Activated CD4-positive, alpha-beta T cell treated with anti-CD3 and anti-CD28 coated beads, Interleukin-2, amount 10 ng/mL, durations not matched to agents 24 days and 14 days (primary cell): ENCODE data around the gene SAXO1. TPM values are rescaled to one million over a fixed set of nuclear protein-coding genes. Genes with fewer than 3 reads are reported as not detected.

Experiments
- DNase-seq: peaks from one replicate; pipeline ENCODE4 v3.0.0; 2022
- H3K27ac Mint-ChIP-seq: one replicate; pipeline ENCODE4 v1.8.0; 2022; ENCODE audit warnings: mild to moderate bottlenecking, mixed read lengths
- H3K27me3 Mint-ChIP-seq: one replicate; pipeline ENCODE4 v1.8.0; 2022; ENCODE audit warnings: mixed read lengths
- H3K36me3 Mint-ChIP-seq: one replicate; pipeline ENCODE4 v1.8.0; 2022; ENCODE audit warnings: low read depth, mild to moderate bottlenecking, mixed read lengths
- H3K4me1 Mint-ChIP-seq: one replicate; pipeline ENCODE4 v1.8.0; 2021; ENCODE audit warnings: mixed read lengths
- H3K4me3 Mint-ChIP-seq: one replicate; pipeline ENCODE4 v1.8.0; 2022; ENCODE audit warnings: mild to moderate bottlenecking, moderate library complexity, mixed read lengths
- H3K9me3 Mint-ChIP-seq: one replicate; pipeline ENCODE4 v1.8.0; 2021; ENCODE audit warnings: mixed read lengths
- intact Hi-C: fragments of 100-400 bp; cut with micrococcal nuclease; formaldehyde crosslinking; loops from one replicate; pipeline ENCODE4 v1.15.1; 2023
- total RNA-seq: library from RNA; stranded (reverse); gene quantifications from 2 replicates; pipeline ENCODE4 v1.2.3, GENCODE V29; 2022

The SAXO1 gene
- total RNA-seq, 1 donor from 2014 or later, result not detected

DNA sequence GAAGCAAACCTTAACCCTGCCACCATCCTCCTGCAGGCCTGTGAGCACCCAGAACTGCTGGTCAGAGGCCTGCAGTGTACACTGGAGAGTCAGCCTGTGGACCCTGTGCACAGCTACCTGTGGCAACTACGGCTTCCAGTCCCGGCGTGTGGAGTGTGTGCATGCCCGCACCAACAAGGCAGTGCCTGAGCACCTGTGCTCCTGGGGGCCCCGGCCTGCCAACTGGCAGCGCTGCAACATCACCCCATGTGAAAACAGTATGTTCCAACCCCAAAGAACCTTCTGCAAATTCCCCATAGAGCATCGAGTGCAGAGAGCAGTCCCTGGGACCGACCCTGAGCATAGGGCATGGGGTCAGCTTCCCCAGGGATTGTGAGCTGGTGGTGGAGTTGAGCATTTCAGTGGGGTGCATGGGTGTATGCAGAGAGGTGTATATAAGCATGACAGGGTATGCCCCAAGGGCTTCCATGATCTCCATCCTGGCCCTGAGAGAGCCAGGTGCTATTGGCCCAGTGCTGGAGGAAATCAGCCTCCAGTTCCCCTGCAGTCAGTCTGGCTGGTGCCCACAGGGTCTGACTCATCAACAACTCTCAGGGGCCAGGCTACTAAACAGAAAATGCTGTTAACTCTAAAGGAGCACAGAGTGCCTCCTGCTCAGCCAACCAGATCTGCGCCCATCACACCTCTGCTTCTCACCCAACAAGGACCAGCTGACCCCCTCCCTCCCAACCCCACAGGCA lies 126.2 kb downstream of the SAXO1 start:
- Mint-ChIP-seq H3K4me1 (no peaks in the 10 kb centered on the region), H3K27me3 (peaks cover 6% of the 10 kb centered on the region), H3K27ac (no peak overlapping the region), H3K36me3 (no peaks in the 10 kb centered on the region), H3K9me3 (no peaks in the 10 kb centered on the region), H3K4me3 (no peak overlapping the region)
- DNase-seq, result no peak
- intact Hi-C loops, result no loop called here

DNA sequence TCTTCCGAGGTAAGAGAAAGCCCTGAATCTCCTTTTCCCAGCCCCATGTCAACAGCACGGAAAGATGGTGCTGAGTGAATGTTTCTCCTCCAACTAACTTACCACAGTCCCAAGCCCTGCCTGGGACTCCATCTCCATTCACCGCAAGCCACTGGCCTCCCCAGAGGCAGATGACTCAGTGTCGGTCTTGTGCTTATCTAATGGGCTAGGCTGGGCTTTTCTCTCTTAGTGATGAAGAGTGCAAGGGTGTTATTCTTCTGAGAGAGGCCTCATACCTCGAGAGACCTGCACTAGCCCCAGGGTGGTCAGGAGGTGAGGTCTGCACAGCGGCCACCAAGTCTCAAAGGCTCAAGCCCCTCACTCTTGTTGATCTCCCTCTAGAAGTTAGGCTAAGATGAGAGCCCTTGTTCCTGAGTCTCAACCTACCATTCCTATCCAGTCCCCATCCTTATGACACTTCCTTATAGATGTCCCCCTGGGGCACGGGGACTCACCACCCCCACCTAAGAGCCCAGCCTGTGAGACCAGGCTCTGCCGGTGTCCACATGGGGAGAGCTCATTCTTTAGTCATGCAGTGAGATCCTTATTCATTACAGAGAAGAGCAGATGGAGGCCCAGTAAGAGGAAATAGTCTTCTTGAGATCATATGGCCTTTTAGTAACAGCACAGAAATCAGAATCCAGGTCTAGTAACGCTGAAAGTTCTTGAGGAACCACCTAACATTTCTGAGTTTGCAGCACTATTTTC lies 127.0 kb downstream of the SAXO1 start:
- Mint-ChIP-seq H3K9me3 (no peaks in the 10 kb centered on the region), H3K4me3 (no peak overlapping the region), H3K36me3 (no peaks in the 10 kb centered on the region), H3K27me3 (peaks cover 6% of the 10 kb centered on the region), H3K27ac (no peak overlapping the region), H3K4me1 (no peaks in the 10 kb centered on the region)
- intact Hi-C loops, result no loop called here
- DNase-seq, result no peak

DNA sequence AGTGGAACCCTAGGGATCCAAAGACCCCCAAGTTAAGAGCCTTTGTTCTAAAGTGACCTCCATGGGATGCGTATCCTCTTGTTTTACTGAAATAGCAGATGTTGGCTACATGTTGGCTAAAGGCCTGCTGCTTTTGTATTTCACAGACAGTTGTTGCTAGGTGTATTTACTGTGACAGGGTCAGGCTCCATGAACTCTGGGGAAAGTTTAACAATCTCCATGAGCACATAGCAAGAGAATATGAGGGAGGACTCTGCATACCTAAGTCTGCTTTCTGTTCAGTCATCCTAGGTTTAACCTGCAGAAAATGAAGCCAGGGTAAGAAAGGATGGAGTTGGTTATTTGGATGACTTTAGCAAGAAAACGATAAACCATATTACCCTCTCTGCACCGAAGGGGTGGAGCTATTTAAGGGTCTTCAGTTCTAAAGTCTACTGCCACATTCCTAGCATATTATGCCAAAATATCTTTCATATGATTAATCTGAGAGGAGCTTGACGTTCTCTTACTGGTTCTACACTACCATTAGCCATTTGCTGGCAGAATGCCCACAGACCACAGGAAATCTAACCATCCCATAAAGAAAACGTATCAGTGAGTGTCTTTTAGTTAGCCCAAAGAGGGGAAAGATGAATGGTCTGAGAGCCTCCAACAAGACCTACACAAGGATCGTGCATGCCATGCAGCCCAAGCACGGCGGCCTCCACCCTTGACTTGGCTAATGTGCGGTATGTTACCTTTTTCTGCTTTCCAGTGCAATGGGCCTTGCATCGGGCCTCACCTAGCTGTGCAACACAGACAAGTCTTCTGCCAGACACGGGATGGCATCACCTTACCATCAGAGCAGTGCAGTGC lies 127.8 kb downstream of the SAXO1 start:
- Mint-ChIP-seq H3K4me3 (no peak overlapping the region), H3K4me1 (no peaks in the 10 kb centered on the region), H3K36me3 (no peaks in the 10 kb centered on the region), H3K27ac (no peak overlapping the region), H3K9me3 (peaks cover 3% of the 10 kb centered on the region), H3K27me3 (peaks cover 5% of the 10 kb centered on the region)
- no peak for DNase-seq
- intact Hi-C loops, result no loop called here

DNA sequence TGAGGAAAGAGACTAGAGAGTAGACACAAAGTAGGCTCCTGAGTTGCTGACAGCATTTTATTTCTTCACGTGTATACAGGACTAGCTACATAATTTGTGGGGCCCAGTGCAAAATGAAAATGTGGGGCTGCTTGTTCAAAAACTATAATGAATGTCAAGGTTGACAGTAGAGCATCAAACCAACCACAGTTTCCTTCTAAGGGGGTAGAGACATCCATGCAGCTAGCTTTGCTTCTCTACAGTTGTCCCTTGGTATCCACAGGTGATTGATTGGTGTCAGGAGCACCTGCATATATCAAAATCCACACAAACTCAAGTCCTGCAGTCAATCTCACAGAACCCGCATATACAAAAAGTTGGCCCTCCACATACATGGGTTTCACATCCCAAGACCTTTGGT lies 129.6 kb downstream of the SAXO1 start:
- no peak overlapping the region for H3K27ac Mint-ChIP-seq
- peaks cover 7% of the 10 kb centered on the region for H3K27me3 Mint-ChIP-seq
- H3K4me1 Mint-ChIP-seq, result no peaks in the 10 kb centered on the region
- intact Hi-C loops, result no loop called here
- H3K4me3 Mint-ChIP-seq, result no peak overlapping the region
- H3K36me3 Mint-ChIP-seq, result no peaks in the 10 kb centered on the region
- DNase-seq, result no peak
- peaks cover 9% of the 10 kb centered on the region for H3K9me3 Mint-ChIP-seq

DNA sequence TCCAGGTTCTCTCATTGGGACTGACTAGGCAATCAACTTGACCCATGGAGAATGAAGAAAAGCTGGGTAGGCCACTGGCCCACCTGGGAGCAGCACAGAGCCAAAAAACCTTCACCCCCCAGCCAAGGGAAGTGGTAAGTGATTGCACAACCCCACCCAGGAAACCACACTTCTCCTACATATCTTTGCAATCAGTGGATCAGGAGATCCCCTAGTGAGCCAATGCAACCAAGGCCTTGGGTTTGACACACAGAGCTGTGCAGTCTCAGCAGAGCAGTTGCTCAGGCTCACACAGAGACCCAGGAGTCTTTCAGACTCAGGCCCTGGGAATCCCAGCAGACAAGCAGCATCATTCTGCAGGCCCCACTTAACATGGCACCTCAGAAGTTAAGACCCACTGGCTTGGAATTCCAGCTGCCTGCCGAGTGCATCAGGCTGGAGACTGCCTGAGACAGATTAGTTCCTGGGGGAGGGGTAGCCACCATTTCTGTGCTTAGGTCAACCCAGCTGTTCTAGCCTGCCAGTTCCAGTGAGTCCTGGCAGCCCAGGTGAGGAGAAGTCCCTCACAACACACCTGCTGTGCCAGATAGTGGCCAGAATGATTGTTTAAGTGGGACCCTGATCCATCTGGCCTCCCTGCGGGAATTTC lies 136.4 kb downstream of the SAXO1 start:
- peaks cover 25% of the 10 kb centered on the region for H3K9me3 Mint-ChIP-seq
- peaks cover 7% of the 10 kb centered on the region for H3K36me3 Mint-ChIP-seq
- H3K4me3 Mint-ChIP-seq, result no peak overlapping the region
- H3K27ac Mint-ChIP-seq, result no peak overlapping the region
- peak; percentile 63 for DNase-seq
- peaks cover 5% of the 10 kb centered on the region for H3K27me3 Mint-ChIP-seq
- peaks cover 2% of the 10 kb centered on the region for H3K4me1 Mint-ChIP-seq
- intact Hi-C loops, result no loop called here

DNA sequence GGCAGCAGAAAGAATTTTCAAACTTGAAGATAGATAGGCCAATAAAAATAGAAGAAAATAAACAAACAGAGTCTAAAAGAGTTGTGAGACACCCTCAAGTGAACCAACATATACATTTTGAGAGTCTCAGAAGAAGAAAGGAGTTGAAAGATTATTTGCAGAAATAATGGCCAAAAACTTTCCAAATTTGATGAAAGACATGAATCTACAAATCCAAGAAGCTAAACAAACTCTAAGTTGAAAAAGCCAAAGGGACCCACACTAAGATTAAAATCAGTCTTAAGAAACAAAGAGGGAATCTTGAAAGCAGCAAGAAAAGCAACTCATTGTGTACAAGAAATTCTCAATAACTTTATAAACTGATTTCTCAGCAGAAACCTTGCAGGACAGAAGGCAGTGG lies 137.0 kb downstream of the SAXO1 start:
- Mint-ChIP-seq H3K9me3 (peaks cover 25% of the 10 kb centered on the region), H3K4me1 (peaks cover 2% of the 10 kb centered on the region)
- intact Hi-C loops, result no loop called here

DNA sequence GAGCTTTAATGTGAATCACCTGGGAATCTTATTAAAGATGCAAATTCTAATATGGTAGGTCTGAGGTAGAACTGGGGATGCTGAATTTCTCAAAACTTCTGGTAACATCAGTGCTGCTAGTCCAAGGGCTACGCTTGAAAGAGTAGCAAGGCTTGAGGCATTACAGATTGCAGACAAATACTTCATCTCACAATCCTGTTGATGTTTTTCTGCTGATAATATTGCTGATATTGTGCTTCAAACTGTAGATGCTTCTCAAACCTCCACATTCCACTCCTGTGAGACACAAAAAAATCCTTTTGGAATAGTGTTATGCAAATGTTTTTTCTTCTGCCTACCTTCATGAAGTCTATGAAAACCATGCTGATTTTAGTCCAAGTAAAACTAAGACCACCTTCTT lies 139.5 kb downstream of the SAXO1 start:
- Mint-ChIP-seq H3K4me3 (no peak overlapping the region), H3K9me3 (peaks cover 16% of the 10 kb centered on the region), H3K27ac (no peak overlapping the region), H3K36me3 (peaks cover 7% of the 10 kb centered on the region), H3K4me1 (peaks cover 3% of the 10 kb centered on the region), H3K27me3 (no peaks in the 10 kb centered on the region)
- intact Hi-C loops, result no loop called here
- no peak for DNase-seq

More for the DNA sequence above, 137.0 kb downstream of the SAXO1 start:
- H3K4me3 Mint-ChIP-seq, result no peak overlapping the region
- H3K27me3 Mint-ChIP-seq, result peaks cover 3% of the 10 kb centered on the region
- no peak for DNase-seq
- H3K27ac Mint-ChIP-seq, result no peak overlapping the region
- H3K36me3 Mint-ChIP-seq, result peaks cover 7% of the 10 kb centered on the region

DNA sequence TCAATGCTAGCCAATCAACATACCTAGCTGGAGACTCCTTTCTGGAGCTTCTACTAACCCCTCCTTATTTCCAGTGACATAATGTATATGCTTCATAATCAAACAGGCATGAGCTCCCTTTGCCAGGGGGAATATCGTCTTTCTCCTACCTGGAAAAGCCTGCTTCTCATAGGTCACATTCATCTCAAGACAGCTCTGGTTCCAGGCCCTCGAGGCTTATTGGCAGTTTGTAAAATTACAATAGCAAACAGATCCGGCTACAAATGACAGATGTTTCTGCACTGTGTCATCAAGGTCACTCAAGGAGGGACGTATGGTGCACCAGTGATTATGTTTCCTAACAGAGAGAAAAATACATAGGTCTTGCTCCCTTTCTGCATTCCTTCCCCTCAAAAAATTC lies 140.0 kb downstream of the SAXO1 start:
- Mint-ChIP-seq H3K4me1 (peaks cover 3% of the 10 kb centered on the region), H3K27ac (no peak overlapping the region), H3K27me3 (no peaks in the 10 kb centered on the region), H3K4me3 (no peak overlapping the region), H3K9me3 (peaks cover 16% of the 10 kb centered on the region), H3K36me3 (peaks cover 7% of the 10 kb centered on the region)
- no peak for DNase-seq
- intact Hi-C loops, result no loop called here

DNA sequence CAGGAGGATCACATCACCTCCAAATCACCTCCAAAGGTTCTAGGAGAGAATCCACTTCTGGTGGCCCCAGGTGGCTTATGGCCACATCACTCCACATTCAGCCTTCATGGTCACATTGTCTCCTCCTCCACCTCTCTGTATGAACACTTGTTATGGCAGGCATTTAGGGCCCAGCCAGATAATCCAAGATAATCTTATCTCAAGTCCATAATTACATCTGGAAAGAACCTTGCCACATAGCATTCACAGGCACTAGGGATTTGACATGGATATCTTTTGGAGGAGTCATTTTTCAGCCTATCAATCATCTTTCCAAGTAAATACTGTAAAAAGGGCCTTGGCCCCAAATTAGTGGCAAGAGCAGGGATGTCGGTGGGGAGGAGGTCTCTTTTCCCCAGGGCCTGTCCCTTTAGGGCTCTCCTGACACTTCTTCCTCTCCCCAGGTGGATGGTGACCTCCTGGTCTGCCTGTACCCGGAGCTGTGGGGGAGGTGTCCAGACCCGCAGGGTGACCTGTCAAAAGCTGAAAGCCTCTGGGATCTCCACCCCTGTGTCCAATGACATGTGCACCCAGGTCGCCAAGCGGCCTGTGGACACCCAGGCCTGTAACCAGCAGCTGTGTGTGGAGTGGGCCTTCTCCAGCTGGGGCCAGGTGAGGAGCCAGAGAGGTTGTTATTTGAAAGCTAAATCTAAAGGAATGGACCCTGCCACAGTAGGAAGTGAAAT lies 140.9 kb downstream of the SAXO1 start:
- no peak for DNase-seq
- Mint-ChIP-seq H3K4me1 (peaks cover 3% of the 10 kb centered on the region), H3K27ac (no peak overlapping the region), H3K9me3 (peaks cover 16% of the 10 kb centered on the region), H3K36me3 (peaks cover 7% of the 10 kb centered on the region), H3K27me3 (no peaks in the 10 kb centered on the region), H3K4me3 (no peak overlapping the region)
- intact Hi-C loops, result no loop called here

DNA sequence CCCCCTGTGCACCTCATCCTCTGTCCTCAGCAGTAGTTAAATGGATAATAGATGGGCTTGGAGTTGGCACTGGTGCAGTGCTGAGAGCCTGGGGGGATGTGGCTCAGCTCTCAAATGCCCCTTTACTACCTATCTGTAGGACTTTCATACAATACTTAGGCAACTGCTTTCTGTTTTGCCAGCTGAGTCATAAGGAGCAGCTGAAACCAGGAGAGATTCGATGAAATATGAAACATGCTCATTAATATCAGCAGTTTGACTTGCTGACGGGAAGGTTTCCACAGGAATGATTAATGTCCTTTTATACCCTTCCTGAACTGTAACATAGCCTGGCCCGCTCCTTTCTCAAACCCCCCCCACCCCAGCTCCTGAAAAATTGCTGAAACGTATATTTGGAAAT lies 142.6 kb downstream of the SAXO1 start:
- intact Hi-C loops, result no loop called here
- Mint-ChIP-seq H3K27me3 (no peaks in the 10 kb centered on the region), H3K36me3 (peaks cover 2% of the 10 kb centered on the region), H3K9me3 (peaks cover 8% of the 10 kb centered on the region), H3K4me1 (peaks cover 2% of the 10 kb centered on the region), H3K27ac (no peak overlapping the region), H3K4me3 (no peak overlapping the region)
- DNase-seq, result no peak

DNA sequence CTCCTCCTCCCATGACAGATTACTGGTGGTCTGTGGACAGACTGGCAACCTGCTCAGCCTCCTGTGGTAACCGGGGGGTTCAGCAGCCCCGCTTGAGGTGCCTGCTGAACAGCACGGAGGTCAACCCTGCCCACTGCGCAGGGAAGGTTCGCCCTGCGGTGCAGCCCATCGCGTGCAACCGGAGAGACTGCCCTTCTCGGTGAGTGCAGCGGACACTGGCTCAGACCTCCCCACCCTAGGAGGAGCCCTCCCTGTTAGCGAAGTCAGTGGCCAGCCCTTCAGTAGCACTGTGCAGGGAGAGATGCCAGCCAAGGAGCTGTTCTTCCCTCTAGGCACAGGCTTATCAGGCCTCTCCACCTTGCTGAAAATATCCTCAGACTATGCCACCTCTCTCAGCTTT lies 143.5 kb downstream of the SAXO1 start:
- Mint-ChIP-seq H3K36me3 (peaks cover under 1% of the 10 kb centered on the region), H3K4me3 (no peak overlapping the region), H3K27ac (no peak overlapping the region), H3K4me1 (peaks cover 2% of the 10 kb centered on the region), H3K9me3 (peaks cover 4% of the 10 kb centered on the region), H3K27me3 (peaks cover 2% of the 10 kb centered on the region)
- intact Hi-C loops, result no loop called here
- DNase-seq, result no peak

DNA sequence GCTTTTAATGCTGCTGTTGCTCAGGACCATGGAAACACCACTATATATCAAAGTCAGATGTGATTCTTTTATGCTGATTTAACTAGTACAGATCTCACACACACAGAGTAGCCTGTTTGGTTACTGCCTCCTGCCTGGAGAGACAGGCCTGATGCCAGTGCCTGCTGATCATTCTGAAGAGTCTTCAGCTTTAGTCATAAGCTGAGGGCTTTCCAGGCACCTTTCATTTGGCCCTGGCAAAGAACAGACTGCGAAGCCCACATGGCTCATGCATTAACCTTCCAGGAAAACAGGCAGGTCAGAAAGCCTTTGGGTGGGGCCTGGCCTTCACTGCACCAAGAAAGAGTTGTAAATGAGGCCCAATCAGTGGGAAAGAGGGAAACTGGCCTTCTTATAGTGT lies 144.7 kb downstream of the SAXO1 start:
- Mint-ChIP-seq H3K4me1 (peaks cover 2% of the 10 kb centered on the region), H3K9me3 (no peaks in the 10 kb centered on the region), H3K36me3 (no peaks in the 10 kb centered on the region), H3K27me3 (peaks cover 4% of the 10 kb centered on the region), H3K27ac (no peak overlapping the region), H3K4me3 (no peak overlapping the region)
- no peak for DNase-seq
- intact Hi-C loops, result no loop called here

DNA sequence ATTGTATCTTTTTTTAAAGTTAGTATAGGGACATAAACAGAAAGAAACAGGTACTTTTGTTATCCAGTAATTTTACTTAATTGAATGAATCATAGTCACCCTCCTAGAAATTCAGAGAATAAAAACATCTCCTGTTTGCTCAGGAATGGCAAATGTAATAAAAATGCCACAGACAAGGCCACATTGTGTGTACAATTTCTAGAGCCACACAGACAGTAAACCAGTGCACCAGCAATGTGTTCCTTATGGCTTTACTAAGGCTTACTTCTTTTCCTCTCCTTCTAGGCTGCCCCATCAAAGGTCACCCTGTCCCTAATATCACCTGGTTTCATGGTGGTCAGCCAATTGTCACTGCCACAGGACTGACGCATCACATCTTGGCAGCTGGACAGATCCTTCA lies 145.5 kb downstream of the SAXO1 start:
- Mint-ChIP-seq H3K4me3 (no peak overlapping the region), H3K27me3 (peaks cover 4% of the 10 kb centered on the region), H3K36me3 (no peaks in the 10 kb centered on the region), H3K9me3 (no peaks in the 10 kb centered on the region), H3K4me1 (peaks cover 2% of the 10 kb centered on the region), H3K27ac (no peak overlapping the region)
- DNase-seq, result no peak
- intact Hi-C loops, result no loop called here
